Activated CD4-positive, alpha-beta T cell treated with anti-CD3 and anti-CD28 coated beads for 36 hours (primary cell): Measurements from ENCODE around the gene PDCD6IP. TPM values are rescaled to one million over a fixed set of nuclear protein-coding genes. Genes with fewer than 3 reads are reported as not detected.
A peak's percentile ranks its signal among the peaks of the same experiment; 100 is the strongest.
"Not testable (repeated sequence)": the region's sequence is repeated elsewhere in the genome, so short reads cannot be mapped to it uniquely, and the experiment has no call there.

Source experiments
- ATAC-seq: fragments of 200-7000 bp; cut with Tn5 transposase; one replicate; pipeline ENCODE4 v1.10.0; 2021; ENCODE audit warnings: mild to moderate bottlenecking, moderate library complexity
- CTCF ChIA-PET: fragments of 350-600 bp; sonication (Branson Sonifier 250); formaldehyde crosslinking; loops from one replicate; lab custom pipeline; 2021; ENCODE audit warnings: antibody characterized with exemption; lab: Charles Lee
- POLR2A ChIA-PET: fragments of 350-600 bp; sonication (Branson Sonifier 250); formaldehyde crosslinking; loops from one replicate; lab custom pipeline; 2021; ENCODE audit warnings: antibody characterized with exemption, inconsistent platforms; lab: Charles Lee
- DNase-seq: peaks from one replicate; pipeline ENCODE4 v3.0.0-alpha.2; 2020
- H3K27ac Mint-ChIP-seq: one replicate; pipeline ENCODE4 v1.8.0; 2021; ENCODE audit warnings: mixed read lengths
- H3K27me3 Mint-ChIP-seq: one replicate; pipeline ENCODE4 v1.8.0; 2021; ENCODE audit warnings: mixed read lengths
- H3K36me3 Mint-ChIP-seq: one replicate; pipeline ENCODE4 v1.8.0; 2021; ENCODE audit warnings: low read depth, mixed read lengths
- H3K4me1 Mint-ChIP-seq: one replicate; pipeline ENCODE4 v1.8.0; 2021; ENCODE audit warnings: mixed read lengths
- H3K4me3 Mint-ChIP-seq: one replicate; pipeline ENCODE4 v1.8.0; 2021; ENCODE audit warnings: mild to moderate bottlenecking, moderate library complexity, mixed read lengths
- H3K9me3 Mint-ChIP-seq: one replicate; pipeline ENCODE4 v1.8.0; 2021; ENCODE audit warnings: low read depth, mixed read lengths
- intact Hi-C, 2 experiments: fragments of 100-400 bp; cut with DNase I in 1 of 2; cut with micrococcal nuclease in 1 of 2; formaldehyde crosslinking; loops; one replicate each; pipeline versions ENCODE4 v1.14.2 to v1.15.1; 2022 to 2024; cut with DNase I, micrococcal nuclease
- total RNA-seq, 2 experiments: library from RNA; stranded (reverse); gene quantifications; one replicate each; pipeline ENCODE4 v1.2.3, GENCODE V29; 2021

The PDCD6IP gene
- total RNA-seq, 2 experiments from 2014 or later: 141 to 150 TPM

DNA sequence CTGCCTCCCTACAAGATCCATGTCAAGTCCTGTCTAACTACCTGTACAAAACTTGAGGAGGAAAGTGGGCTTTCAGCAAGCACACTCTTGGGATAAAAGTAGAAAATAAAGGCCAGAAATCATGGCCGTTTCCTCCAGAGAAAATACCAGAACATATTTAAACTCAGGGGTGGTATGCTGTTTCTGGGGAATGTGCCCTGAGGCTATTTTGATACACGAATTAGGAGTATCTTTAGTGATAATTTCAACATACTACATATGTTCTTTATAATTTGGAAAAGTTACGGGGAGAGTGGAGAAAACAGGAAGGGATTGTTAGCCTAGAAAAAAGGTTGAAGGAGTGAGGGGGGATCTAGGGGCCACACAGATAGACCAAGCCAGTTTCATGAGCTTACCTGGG lies 18.7 kb upstream of the PDCD6IP start:
- no peaks in the 10 kb centered on the region for H3K36me3 Mint-ChIP-seq
- no peak overlapping the region for H3K4me3 Mint-ChIP-seq
- no peaks in the 10 kb centered on the region for H3K27me3 Mint-ChIP-seq
- H3K27ac Mint-ChIP-seq: no peak overlapping the region
- POLR2A ChIA-PET: no interaction called here
- ATAC-seq: no peak
- no peaks in the 10 kb centered on the region for H3K4me1 Mint-ChIP-seq
- DNase-seq: no peak
- no peaks in the 10 kb centered on the region for H3K9me3 Mint-ChIP-seq
- intact Hi-C loops: no loop called here
- CTCF ChIA-PET: interaction anchor here (0.7 to 5.0 kb wide), 5 partner anchors 10 to 407 kb away, joined by 3 to 24 read pairs (median 3); no protein-coding TSS in a partner anchor

DNA sequence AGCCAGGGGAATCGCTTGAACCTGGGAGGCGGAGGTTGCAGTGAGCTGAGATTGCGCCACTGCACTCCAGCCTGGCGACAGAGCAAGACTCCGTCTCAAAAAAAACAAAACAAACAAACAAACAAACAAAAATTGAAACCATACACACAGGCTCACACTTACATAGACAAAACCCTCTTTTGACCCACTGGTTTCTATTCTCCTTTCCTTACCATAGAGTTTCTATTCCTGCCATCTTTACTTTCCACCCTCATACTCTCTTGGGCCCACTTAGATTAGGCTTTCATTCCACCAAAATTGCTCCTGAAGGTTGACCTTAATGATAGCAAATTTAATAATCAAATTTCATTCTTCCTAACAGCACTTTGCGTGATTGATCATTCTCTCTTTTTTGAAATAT lies 17.0 kb upstream of the PDCD6IP start:
- POLR2A ChIA-PET, H3K27ac Mint-ChIP-seq, H3K4me1 Mint-ChIP-seq, H3K4me3 Mint-ChIP-seq, H3K36me3 Mint-ChIP-seq, H3K27me3 Mint-ChIP-seq, H3K9me3 Mint-ChIP-seq, DNase-seq, ATAC-seq, intact Hi-C loops: not testable (repeated sequence)
- CTCF ChIA-PET: interaction anchor here (0.6 kb wide), 1 partner anchor 325 kb away, joined by 3 read pairs; no protein-coding TSS in a partner anchor

DNA sequence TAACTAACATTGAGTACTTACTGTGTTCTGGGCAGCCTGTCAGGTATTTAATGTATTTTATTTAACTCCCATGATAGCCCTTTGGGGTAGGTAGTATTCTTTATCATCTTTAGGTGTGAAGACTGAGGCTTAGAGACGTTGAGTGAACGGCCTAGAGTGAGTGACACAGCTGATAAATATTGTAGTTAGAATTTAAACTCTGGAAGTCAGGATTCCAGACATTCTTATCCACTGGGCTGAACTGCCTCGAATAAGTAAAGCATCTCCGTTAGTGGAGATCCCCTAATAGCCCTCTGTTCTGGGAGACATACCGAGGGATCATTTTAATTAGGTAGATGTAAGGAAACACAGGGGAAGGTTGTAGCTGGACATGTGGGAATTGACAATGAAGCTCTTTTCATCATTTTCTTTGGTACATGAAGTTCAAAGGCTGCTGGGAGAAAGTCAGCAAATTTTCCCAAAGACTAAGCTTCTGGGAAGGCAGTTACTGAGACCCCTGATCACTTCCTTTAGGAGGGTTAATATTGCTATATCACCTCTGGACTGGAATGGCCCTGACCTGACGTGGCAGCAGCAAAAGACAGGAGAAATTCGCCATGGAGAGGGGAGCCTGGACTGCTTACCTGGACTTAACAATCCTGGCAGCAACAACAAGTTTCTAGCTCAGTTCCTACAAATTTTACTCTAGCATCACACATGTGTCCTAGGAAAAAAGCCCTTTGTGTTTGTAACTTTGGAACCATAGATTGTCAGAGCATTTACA lies 11.7 kb upstream of the PDCD6IP start:
- ChIA-PET CTCF (interaction anchor here (0.6 to 3.5 kb wide), 43 partner anchors 9 to 740 kb away, joined by 3 to 42 read pairs (median 4); partner anchors contain the start of gene PDCD6IP), POLR2A (interaction anchor here (1.0 kb wide), 1 partner anchor 12 kb away, joined by 4 read pairs; the partner anchor contains the start of gene PDCD6IP)
- H3K27ac Mint-ChIP-seq: no peak overlapping the region
- H3K36me3 Mint-ChIP-seq: no peaks in the 10 kb centered on the region
- H3K4me3 Mint-ChIP-seq: peak overlapping the region; percentile 36
- no peak for DNase-seq
- H3K9me3 Mint-ChIP-seq: no peaks in the 10 kb centered on the region
- H3K27me3 Mint-ChIP-seq: peaks cover 4% of the 10 kb centered on the region
- intact Hi-C loops: loop anchor here (1.0 to 2.0 kb wide), 5 partner anchors 70 to 656 kb away; no protein-coding TSS in a partner anchor
- no peak for ATAC-seq
- H3K4me1 Mint-ChIP-seq: peaks cover 5% of the 10 kb centered on the region

DNA sequence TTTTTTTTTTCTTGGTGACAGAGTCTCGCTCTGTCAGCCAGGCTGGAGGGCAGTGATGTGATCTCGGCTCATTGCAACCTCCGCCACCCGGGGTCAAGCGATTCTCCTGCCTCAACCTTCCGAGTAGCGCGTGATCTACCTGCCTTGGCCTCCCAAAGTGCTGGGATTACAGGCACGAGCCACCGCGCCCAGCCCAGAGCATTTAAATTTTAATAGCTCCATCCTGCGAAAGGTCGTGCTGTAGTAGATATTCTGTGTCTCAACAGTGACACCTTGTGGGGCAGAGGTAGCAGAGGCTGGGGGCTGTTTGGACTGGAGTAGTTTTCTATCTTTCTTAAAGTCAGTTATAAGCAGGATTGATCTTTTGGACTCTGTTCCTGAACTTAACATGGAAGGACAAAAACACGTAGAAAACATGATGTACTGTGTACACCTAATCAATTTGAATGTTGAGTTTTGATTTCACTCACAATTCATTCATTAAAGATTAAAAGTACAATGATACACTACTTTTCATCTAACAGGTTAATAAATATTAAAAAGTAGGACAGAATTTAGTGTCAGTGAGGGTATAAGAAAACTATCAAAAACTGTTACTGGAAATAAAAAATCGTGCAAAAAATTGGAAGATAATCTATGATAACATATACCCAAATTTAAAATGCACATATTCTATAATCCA lies 11.0 kb upstream of the PDCD6IP start:
- no peaks in the 10 kb centered on the region for H3K9me3 Mint-ChIP-seq
- POLR2A ChIA-PET: interaction anchor here (1.0 kb wide), 1 partner anchor 11 kb away, joined by 4 read pairs; the partner anchor contains the start of gene PDCD6IP
- peak overlapping the region; percentile 36 for H3K4me3 Mint-ChIP-seq

DNA sequence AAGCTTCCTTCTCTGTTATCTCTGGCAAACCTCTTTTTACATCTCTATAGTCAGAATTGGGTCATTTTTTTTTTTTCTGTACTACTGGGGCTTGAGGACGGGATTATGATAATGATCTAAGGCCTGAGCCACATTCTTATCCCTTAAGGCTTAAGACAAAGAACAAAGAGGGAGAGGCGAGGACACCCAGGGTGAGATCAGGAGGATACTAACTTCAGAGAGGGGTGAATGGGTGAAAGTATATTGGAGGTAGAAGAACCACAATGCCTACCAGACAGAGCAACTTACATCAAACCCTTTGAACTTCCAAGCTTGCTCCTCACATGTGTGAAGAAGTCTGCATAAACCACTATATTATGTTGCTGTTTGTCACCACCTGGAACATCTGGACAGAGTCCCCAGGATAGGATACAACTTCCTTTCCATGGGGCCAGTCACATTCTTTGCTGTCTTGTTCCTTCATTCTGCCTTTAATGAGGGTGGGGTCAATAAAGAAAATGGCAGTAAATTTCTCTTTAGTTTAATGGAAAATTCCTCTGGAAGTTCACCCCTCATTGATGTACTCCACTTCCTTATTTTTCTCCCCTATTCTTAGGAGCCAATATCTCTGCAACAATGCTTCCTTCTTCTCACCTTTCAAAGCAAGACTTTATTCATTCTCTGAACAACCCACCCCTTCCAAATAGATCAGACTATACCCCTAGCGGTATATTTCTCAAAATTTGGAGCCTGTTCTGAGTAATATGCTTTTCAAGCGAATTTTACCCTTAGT lies 9.1 kb upstream of the PDCD6IP start:
- no peak for ATAC-seq
- Mint-ChIP-seq H3K27me3 (peaks cover 6% of the 10 kb centered on the region), H3K4me1 (peaks cover 7% of the 10 kb centered on the region), H3K36me3 (no peaks in the 10 kb centered on the region), H3K27ac (no peak overlapping the region), H3K9me3 (no peaks in the 10 kb centered on the region), H3K4me3 (no peak overlapping the region)
- DNase-seq: no peak
- CTCF ChIA-PET: interaction anchor here (0.6 to 3.5 kb wide), 7 partner anchors 10 to 256 kb away, joined by 3 to 42 read pairs (median 4); partner anchors contain the start of gene PDCD6IP
- POLR2A ChIA-PET: no interaction called here
- intact Hi-C loops: no loop called here

More for the DNA sequence above, 11.0 kb upstream of the PDCD6IP start:
- no peaks in the 10 kb centered on the region for H3K36me3 Mint-ChIP-seq
- peak; percentile 72 for DNase-seq
- H3K4me1 Mint-ChIP-seq: peaks cover 7% of the 10 kb centered on the region
- CTCF ChIA-PET: interaction anchor here (0.6 to 3.5 kb wide), 42 partner anchors 9 to 741 kb away, joined by 3 to 42 read pairs (median 4); partner anchors contain the start of gene PDCD6IP
- H3K27me3 Mint-ChIP-seq: peaks cover 6% of the 10 kb centered on the region
- H3K27ac Mint-ChIP-seq: no peak overlapping the region
- peak; percentile 87 for ATAC-seq
- intact Hi-C loops: loop anchor here (1.0 to 2.0 kb wide), 5 partner anchors 71 to 657 kb away; no protein-coding TSS in a partner anchor

DNA sequence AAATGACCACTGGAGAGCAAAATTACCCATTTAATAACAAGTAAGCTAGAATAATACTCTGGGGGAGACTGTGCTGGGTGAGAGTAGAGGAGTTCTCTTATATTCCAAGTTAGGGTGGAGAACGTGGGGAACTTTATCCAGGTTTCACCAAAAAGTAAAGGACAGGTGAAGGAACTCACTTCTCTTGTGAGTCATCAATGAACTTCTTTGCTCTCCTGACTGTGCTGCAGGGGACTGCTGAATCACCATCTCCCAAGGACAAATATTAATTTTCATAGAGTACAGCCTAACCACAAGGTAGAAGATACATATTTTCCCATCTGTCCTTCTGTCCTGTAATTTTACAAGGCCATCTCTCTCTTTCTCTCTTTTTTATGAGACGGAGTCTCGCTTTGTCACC lies 8.3 kb upstream of the PDCD6IP start:
- DNase-seq (no peak), ATAC-seq (no peak)
- ChIA-PET CTCF (interaction anchor here (0.7 to 1.0 kb wide), 2 partner anchors 10 to 12 kb away, joined by 3 read pairs; no protein-coding TSS in a partner anchor), POLR2A (no interaction called here)
- H3K27me3 Mint-ChIP-seq: peaks cover 6% of the 10 kb centered on the region
- H3K4me1 Mint-ChIP-seq: peaks cover 7% of the 10 kb centered on the region
- H3K36me3 Mint-ChIP-seq: no peaks in the 10 kb centered on the region
- intact Hi-C loops: loop anchor here in 1 of 2 experiments (10.0 kb wide), 1 partner anchor 835 kb away; the partner anchor contains the start of gene CCR4
- no peaks in the 10 kb centered on the region for H3K9me3 Mint-ChIP-seq
- H3K4me3 Mint-ChIP-seq: no peak overlapping the region
- no peak overlapping the region for H3K27ac Mint-ChIP-seq

DNA sequence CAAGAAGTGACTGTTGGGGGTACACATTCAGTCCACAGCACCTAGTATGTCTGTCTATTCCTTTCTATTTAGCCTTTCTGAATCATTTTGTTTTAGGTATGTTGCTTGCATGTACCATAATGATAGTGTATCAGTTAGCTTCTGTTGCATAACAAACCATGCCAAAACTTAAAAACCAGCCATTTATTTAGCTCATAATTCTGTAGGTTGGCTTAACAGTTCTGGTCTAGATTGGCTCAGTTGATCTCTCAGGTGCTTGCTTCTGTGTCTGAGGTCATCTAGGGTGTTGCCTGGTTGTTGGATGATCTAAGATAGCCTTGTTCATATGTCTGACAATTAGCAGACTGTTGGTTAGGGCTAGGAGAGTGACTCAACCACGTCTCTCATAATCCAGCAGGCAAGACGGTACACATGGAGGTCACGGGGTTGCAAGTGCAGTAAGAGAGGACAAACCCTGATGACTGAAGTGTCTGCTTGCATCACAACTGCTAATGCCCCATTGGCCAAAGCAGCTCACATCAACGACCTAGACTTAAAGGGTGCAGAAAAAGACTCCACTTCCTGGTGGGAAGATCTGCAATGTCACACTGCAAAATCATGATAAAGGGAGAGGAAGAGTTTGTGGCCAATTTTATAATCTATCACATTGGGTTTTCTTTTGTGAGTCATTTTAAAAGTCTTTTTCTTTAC lies 6.8 kb upstream of the PDCD6IP start:
- H3K27ac Mint-ChIP-seq: no peak overlapping the region
- H3K4me3 Mint-ChIP-seq: no peak overlapping the region
- H3K27me3 Mint-ChIP-seq: peaks cover 6% of the 10 kb centered on the region
- ChIA-PET CTCF (no interaction called here), POLR2A (no interaction called here)
- DNase-seq: peak; percentile 40
- peak; percentile 83 for ATAC-seq
- H3K4me1 Mint-ChIP-seq: peaks cover 13% of the 10 kb centered on the region
- H3K9me3 Mint-ChIP-seq: no peaks in the 10 kb centered on the region
- intact Hi-C loops: loop anchor here in 1 of 2 experiments (10.0 kb wide), 1 partner anchor 837 kb away; the partner anchor contains the start of gene CCR4
- no peaks in the 10 kb centered on the region for H3K36me3 Mint-ChIP-seq

DNA sequence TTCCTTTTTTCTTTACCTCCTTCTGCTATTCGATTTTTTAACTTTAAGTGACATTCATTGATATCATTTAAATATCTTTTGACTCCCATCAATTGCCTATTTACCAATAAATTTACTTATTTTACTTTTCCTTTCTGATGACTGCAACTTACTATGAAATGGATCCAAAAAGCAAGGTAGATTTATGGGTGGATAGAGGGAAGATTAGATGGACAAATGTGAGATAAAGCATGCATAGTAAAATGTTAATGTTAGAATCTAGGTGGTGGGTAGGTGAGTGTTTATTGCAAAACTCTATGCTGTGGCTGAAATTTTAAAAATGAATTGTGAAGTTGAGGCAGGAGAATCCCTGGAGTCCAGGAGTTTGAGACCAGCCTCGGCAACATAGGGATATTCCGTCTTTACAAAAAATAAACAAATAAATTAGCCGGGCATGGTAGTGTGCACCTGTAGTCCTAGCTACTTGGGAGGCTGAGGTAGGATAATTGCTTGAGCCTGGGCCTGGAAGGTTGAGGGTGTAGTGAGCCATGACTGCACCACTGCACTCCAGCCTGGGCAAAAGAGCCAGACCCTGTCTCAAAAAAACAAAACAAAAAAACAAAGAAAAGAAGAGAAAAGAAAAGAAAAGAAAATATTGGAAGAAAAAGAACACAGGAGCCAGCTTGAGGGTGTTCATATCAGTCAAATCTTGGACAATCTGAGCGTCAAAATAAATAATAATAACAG lies 6.1 kb upstream of the PDCD6IP start:
- Mint-ChIP-seq H3K36me3 (no peaks in the 10 kb centered on the region), H3K4me3 (no peak overlapping the region), H3K4me1 (peaks cover 13% of the 10 kb centered on the region), H3K9me3 (no peaks in the 10 kb centered on the region), H3K27ac (no peak overlapping the region), H3K27me3 (peaks cover 6% of the 10 kb centered on the region)
- POLR2A ChIA-PET: no interaction called here
- ATAC-seq (no peak), DNase-seq (no peak)
- intact Hi-C loops: loop anchor here in 1 of 2 experiments (10.0 kb wide), 1 partner anchor 838 kb away; the partner anchor contains the start of gene CCR4
- CTCF ChIA-PET: no interaction called here

DNA sequence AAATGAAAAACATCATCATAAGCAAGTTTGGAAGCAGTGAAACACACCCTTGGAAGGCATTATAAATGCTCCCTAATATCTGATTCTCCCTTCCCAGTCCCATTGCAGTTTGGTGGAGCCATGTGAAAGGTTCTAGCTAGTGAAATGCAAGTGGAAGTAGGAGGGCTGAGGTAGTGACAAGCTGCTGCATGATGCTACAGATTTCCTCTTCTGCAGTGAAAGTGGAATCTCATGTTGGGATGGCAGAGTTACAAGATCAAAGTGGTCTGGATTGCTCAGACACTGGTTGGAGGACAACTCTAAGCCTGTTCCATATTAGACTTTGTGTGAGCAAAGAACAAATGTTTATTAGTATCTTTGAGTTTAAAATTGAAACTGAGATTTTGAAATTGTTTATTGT lies 3.3 kb upstream of the PDCD6IP start:
- peaks cover 3% of the 10 kb centered on the region for H3K36me3 Mint-ChIP-seq
- peaks cover 24% of the 10 kb centered on the region for H3K4me1 Mint-ChIP-seq
- no peak overlapping the region for H3K27ac Mint-ChIP-seq
- ATAC-seq: no peak
- ChIA-PET CTCF (interaction anchor here (1.0 to 1.5 kb wide), 2 partner anchors 9 to 79 kb away, joined by 3 read pairs; no protein-coding TSS in a partner anchor), POLR2A (no interaction called here)
- H3K9me3 Mint-ChIP-seq: no peaks in the 10 kb centered on the region
- DNase-seq: no peak
- intact Hi-C loops: loop anchor here in 1 of 2 experiments (10.0 kb wide), 1 partner anchor 840 kb away; the partner anchor contains the start of gene CCR4
- H3K27me3 Mint-ChIP-seq: peaks cover 2% of the 10 kb centered on the region
- no peak overlapping the region for H3K4me3 Mint-ChIP-seq
